Activated T-cell treated with anti-CD3 and anti-CD28 coated beads for 4 hours (primary cell): ENCODE data around the gene ASMTL.
"Not testable (repeated sequence)": the region's sequence is repeated elsewhere in the genome, so short reads cannot be mapped to it uniquely, and the experiment has no call there.

ENCODE experiments used
- DNase-seq: peaks from one replicate; pipeline ENCODE4 v3.0.0-alpha.2; 2020

ASMTL gene

GRCh38 chrX:1452516-1453394 is at the start of gene ASMTL:
ASMTL (minus strand) TSS chrX:1452909; CDS start chrX:1452840, 69 bp downstream.
- peak; percentile 100 for DNase-seq

DNA sequence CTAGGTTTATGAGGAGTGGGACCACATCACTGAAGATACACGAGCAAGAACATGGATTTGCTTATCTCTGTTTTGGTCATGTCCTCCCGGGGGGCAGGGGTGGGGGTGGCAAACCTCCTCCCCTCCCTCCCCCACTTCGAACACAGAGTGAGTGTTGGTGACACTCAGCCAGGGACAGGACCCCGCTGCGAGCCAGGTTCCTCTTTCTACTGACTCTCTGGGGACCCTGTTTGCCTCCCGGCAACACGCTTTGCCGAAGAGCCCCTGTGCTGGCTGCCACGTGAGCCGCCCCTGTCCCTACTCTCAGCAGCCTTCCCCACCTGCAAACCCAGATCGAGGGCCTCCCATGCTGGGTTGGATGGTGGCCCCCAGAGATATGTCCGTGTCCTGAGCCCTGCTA is 49.5 kb upstream of the ASMTL start:
- no peak for DNase-seq

- DNase-seq, result no peak
Measured at GRCh38 chrX:1500701-1501624, 48.3 kb upstream of the ASMTL start.

DNA sequence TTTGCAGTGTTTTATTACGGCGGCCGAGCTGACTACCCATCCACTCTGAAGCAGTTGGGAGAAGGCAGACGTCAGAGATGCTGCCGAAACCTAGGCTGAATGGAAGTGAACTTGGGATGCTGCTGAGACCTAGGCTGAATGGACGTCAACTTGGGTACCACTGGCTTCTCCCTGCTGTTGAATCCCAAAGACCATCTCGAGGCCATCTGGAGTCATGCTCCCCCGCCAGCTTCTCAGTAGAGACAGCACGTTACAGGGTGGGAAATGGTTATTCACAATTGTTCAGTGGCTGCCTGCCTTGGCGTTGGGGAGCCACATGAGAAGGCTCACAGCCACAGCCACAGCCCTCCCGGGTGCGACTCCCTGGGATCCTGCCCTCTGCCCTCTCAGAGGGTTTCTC is 43.4 kb upstream of the ASMTL start:
- no peak for DNase-seq

- DNase-seq, result no peak
Measured at GRCh38 chrX:1493877-1494510, 41.3 kb upstream of the ASMTL start.

GRCh38 chrX:1493412-1493811 is 40.7 kb upstream of the ASMTL start:
- no peak for DNase-seq

GRCh38 chrX:1492421-1493012 is 39.8 kb upstream of the ASMTL start:
- no peak for DNase-seq

DNA sequence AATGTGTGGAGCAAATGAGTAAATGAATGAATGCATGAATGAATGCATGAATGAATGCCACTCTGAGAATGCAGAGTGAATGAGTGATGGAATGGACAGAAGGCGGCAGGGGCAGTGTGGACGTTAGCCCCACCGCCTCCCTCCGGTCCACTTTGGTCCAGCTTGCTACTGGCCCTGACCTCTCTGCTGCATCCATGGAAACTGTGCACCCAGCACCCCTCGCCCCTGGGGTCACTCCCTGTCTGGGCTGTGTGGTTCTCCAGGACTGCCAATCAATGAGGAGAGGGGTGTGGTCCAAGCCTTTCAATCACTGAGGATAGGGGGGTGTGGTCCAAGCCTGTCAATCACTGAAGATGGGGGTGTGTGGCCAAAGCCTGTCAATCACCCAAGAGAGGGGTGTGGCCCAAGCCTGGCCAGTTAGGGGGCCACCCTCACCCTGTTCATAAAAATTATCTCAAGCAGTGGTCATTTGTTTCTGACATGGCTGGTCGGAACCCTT is 39.2 kb upstream of the ASMTL start:
- no peak for DNase-seq

DNA sequence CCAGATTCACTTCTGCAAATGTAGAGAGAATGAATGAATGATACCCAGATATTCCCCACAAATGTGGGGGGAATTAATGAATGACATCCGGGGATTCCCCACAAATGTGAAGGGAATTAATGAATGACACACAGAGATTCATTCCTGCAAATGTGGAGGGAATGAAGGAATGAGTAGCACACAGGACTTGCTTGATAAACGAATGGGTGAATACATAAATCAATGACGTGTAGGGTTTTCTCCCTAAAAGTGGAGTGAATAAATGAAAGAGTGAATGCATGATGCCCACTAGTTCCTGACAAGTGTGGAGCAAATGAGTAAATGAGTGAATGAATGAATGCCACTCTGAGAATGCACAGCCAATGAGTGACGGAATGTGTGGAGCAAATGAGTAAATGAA is 38.5 kb upstream of the ASMTL start:
- DNase-seq, result not testable (repeated sequence)

- DNase-seq, result not testable (repeated sequence)
Measured at GRCh38 chrX:1490723-1491122, 38.0 kb upstream of the ASMTL start.

GRCh38 chrX:1489354-1489753 is 36.6 kb upstream of the ASMTL start:
- not testable (repeated sequence) for DNase-seq

- no peak for DNase-seq
Measured at GRCh38 chrX:1488745-1489144, 36.0 kb upstream of the ASMTL start.

GRCh38 chrX:1488141-1488540 is 35.4 kb upstream of the ASMTL start:
- no peak for DNase-seq

DNA sequence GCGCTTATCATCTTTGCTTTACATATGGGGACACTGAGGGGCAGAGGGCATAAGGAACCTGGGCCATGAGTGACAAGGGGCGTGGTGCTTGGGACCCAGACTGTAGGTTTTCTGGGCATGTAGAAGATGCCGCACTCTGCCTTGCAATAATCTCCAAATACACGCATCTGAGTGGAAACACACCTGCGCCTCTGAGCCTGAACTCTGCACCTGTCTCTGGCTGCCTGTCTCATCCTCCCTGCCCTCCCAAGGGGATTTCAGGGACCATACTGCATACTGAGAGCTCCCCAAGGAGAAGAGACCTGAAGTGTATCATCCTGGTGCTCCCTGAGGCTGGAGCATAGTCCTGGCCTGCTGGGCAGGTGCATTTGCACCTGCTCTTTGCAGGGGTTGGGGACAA is 34.7 kb upstream of the ASMTL start:
- DNase-seq, result no peak

GRCh38 chrX:1486749-1487361 is 34.1 kb upstream of the ASMTL start:
- DNase-seq, result no peak

DNA sequence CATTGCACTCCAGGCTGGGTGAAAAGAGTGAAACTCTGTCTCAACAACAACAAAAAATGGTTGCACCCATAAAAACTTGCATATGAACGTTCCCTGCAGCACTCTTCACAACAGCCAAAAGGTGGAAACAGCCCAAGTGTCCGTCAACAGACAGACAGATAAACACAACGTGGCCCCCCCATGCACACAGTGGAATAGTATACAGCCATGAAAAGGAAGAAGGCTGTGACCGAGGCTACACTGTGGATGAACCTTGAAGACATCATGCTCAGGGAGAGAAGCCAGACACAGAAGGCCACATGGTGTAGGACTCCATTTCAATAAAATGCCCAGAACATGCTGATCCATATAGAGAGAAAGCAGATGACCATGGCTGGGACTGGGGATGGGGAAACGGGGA is 33.5 kb upstream of the ASMTL start:
- DNase-seq, result no peak

GRCh38 chrX:1485033-1485432 is 32.3 kb upstream of the ASMTL start:
- DNase-seq, result no peak

GRCh38 chrX:1484638-1485019 is 31.9 kb upstream of the ASMTL start:
- no peak for DNase-seq

DNA sequence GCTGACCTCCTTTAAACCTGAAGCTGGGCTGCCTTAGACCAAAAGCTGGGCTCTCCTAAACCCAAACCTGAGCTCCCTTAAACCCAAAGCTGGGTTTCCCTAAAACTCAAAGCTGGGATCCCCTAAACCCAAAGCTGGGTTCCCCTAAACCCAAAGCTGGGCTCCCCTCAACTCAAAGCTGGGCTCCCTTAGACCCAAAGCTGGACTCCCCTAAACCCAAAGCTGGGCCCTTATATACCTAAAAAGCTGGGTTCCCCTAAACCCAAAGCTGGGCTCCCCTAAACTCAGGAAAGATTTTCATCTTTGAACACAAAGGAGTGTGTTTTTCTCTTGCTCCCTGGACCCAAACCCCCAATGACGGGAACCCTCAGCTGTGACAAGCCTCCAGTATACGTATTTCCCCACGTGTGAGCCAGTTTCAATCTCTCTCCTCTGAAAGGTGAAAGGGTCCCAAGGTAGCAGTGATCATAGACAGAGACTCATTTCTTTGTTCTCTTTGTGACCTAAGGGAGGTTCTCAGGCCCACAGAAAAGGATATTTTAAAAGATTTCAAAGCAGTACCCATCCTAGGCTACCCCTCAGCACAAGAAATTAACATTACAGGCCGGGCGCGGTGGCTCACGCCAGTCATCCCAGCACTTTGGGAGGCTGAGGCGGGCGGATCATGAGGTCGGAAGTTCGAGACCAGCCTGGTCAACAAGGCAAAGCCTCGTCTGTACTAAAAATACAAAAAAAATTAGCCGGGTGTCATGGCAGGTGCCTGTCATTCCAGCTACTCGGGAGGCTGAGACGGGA is 31.3 kb upstream of the ASMTL start:
- DNase-seq, result no peak

GRCh38 chrX:1482530-1482928 is 29.8 kb upstream of the ASMTL start:
- not testable (repeated sequence) for DNase-seq
